ENCODE results near the gene HOXB9. TPM values are rescaled to one million over a fixed set of nuclear protein-coding genes. Genes with fewer than 3 reads are reported as not detected.

The HOXB9 gene
- total and polyA plus RNA-seq, 10 of the 15 experiments (the other 5 are each of a cell fraction or from before 2014, with no cell fraction given) = 0.01 to 0.49 (median 0.09) TPM; not detected in 5

GRCh38 chr17:48571826-48572417 lies 54.2 kb downstream of the HOXB9 start:
- in situ Hi-C loops (cut with MboI) = no loop called here
- no TSS peak for BruUV-seq (replicated peaks)
- ChIA-PET RAD21 (ENCODE audit: unreplicated experiment) (no interaction called here), POLR2A (no interaction called here), SMC1A (ENCODE audit: uncharacterized antibody, unreplicated experiment) (no interaction called here), CTCF (no interaction called here)
- Histone ChIP-seq H2AFZ (ENCODE audit: control insufficient read depth, low read depth, low read length) (no peak overlapping the region), H4K20me1 (ENCODE audit: control insufficient read depth, insufficient read depth) (no peaks in the 10 kb centered on the region), H3K4me1 (ENCODE audit: control insufficient read depth, insufficient read depth, low read length) (peaks cover 9% of the 10 kb centered on the region), H3K27me3 (replicated peaks in 1 of 2; ENCODE audit: control insufficient read depth in 2 of 2, insufficient read depth in 2 of 2, low read length in 1 of 2) (no peaks in the 10 kb centered on the region), H3K4me2 (ENCODE audit: control insufficient read depth, insufficient read depth) (no peak overlapping the region), H3K9ac (ENCODE audit: control insufficient read depth, insufficient read depth, low read length) (no peak overlapping the region), H3K79me2 (ENCODE audit: control insufficient read depth, insufficient read depth, low read length) (no peaks in the 10 kb centered on the region), H3K27ac (ENCODE audit: control insufficient read depth, insufficient read depth) (no peak overlapping the region), H3K36me3 (ENCODE audit: control insufficient read depth in 2 of 2, insufficient read depth in 2 of 2, low read length in 1 of 2) (no peaks in the 10 kb centered on the region), H3K4me3 (no peak overlapping the region), H3K9me3 (replicated peaks; ENCODE audit: control insufficient read depth, insufficient read depth, low read length) (no peaks in the 10 kb centered on the region)
- no peak for ATAC-seq
- WGBS (ENCODE audit: insufficient coverage, insufficient replicate concordance, low lambda C conversion rate, missing lambda C conversion rate) = 94% methylated on average over 1 of the region's 1 CpG
- no peak for DNase-seq (ENCODE audit: low read depth, low spot score)
- FAIRE-seq = no peak
- TF ChIP-seq CREB1 (IDR thresholded peaks at IDR 0.05; ENCODE audit: low read depth) = no peak
- TF ChIP-seq GATAD2B (conservative IDR thresholded peaks at IDR 0.05; ENCODE audit: low read depth) = no peak
- TF ChIP-seq ZBTB11 (CRISPR knock-in tag; IDR thresholded peaks at IDR 0.05) = no peak
- no peak for TF ChIP-seq CEBPZ (IDR thresholded peaks at IDR 0.05; ENCODE audit: low read depth, low read length)
- TF ChIP-seq PBX3 (IDR thresholded peaks at IDR 0.05; ENCODE audit: insufficient replicate concordance, low read depth, low read length) = no peak
- no peak for TF ChIP-seq SMAD1 (IDR thresholded peaks at IDR 0.05; ENCODE audit: low read depth, partially characterized antibody)
- no peak for TF ChIP-seq ZNF217 (IDR thresholded peaks at IDR 0.05)
- TF ChIP-seq SP1 (IDR thresholded peaks at IDR 0.05; ENCODE audit: low read depth, low read length) = no peak
- no peak for TF ChIP-seq ATF3 (IDR thresholded peaks at IDR 0.05; ENCODE audit: borderline replicate concordance, extremely low read depth, low read depth, low read length)
- no peak for TF ChIP-seq DPF2 (IDR thresholded peaks at IDR 0.05)
- no peak for TF ChIP-seq NFYB (IDR thresholded peaks at IDR 0.05; ENCODE audit: insufficient read depth, low read depth, low read length)
- TF ChIP-seq TAF1 (IDR thresholded peaks at IDR 0.05; ENCODE audit: borderline replicate concordance, low read depth, low read length) = no peak
- no peak for TF ChIP-seq CBX5 (IDR thresholded peaks at IDR 0.05; ENCODE audit: low read depth)
- intact Hi-C loops (cut with micrococcal nuclease; ENCODE audit: unreplicated experiment) = no loop called here
